Measurements from ENCODE around the gene EPG5. TPM values are rescaled to one million over a fixed set of nuclear protein-coding genes. Genes with fewer than 3 reads are reported as not detected.
"Not testable (repeated sequence)": the region's sequence is repeated elsewhere in the genome, so short reads cannot be mapped to it uniquely, and the experiment has no call there.

Gene EPG5
- total and polyA plus RNA-seq, 5 experiments from 2014 or later, result 2.8 to 53.5 (median 4.7) TPM

DNA sequence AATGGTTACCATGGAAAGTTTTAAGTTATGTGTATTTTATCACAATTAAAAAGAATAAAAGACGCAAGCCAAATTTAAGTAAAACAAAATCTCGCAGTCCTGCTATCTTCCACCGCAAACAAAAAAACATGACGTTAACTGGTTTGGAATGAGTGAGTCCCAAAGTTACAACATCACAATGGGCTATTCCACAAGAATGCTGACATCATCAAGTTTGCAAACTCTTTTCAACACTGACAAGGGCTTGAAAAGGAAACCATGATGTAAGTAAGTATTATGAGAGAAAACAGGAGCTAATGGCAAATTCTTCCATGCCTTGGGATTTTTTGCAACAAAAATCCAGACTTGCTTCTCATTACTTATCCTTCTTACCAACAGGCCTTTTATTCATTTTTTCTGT, 110.6 kb downstream of the EPG5 start:
- Mint-ChIP-seq H3K27ac (no peak overlapping the region), H3K4me3 (no peak overlapping the region), H3K4me1 (no peaks in the 10 kb centered on the region), H3K9me3 (no peaks in the 10 kb centered on the region), H3K36me3 (peaks cover 8 to 98% (median 36%) of the 10 kb centered on the region in 3 donors), H3K27me3 (no peaks in the 10 kb centered on the region)
- ATAC-seq (no peak), DNase-seq (no peak)
- POLR2A ChIA-PET, result no interaction called here

DNA sequence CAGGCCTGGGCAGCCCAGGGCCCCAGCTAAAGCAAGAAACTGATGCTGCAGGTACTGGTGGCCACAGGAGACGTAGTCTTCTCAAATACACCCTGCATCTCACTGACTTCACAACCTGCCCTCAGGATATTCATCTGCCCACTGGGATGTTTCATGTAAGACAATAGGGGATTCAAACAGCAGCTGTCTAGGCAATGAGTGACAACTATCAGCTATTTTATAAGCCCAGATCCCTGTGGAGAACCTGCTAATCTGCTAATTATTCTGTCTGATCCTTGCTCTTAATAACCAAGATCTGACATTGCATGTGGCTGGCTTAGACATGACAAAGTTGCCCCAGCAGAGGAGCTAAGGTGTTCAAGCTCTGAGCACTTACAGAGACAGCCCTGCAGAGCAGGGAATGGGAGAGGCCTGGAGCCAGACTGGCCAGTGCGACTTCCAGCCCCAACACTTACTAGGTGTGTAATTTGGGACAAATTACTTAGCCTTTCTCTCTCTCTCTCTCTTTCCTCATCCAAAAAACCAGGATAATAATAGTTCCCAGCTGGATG, 113.0 kb downstream of the EPG5 start:
- peak overlapping the region in 1 of 10 donors; percentile 67 for H3K27ac Mint-ChIP-seq
- POLR2A ChIA-PET, result interaction anchor here (0.6 kb wide), 1 partner anchor 22 kb away, joined by 5 read pairs; no protein-coding TSS in a partner anchor
- no peaks in the 10 kb centered on the region for H3K27me3 Mint-ChIP-seq
- no peak for DNase-seq
- ATAC-seq, result no peak
- H3K36me3 Mint-ChIP-seq, result peaks cover 8 to 92% (median 20%) of the 10 kb centered on the region in 3 donors
- no peaks in the 10 kb centered on the region for H3K4me1 Mint-ChIP-seq
- H3K4me3 Mint-ChIP-seq, result no peak overlapping the region
- no peaks in the 10 kb centered on the region for H3K9me3 Mint-ChIP-seq

DNA sequence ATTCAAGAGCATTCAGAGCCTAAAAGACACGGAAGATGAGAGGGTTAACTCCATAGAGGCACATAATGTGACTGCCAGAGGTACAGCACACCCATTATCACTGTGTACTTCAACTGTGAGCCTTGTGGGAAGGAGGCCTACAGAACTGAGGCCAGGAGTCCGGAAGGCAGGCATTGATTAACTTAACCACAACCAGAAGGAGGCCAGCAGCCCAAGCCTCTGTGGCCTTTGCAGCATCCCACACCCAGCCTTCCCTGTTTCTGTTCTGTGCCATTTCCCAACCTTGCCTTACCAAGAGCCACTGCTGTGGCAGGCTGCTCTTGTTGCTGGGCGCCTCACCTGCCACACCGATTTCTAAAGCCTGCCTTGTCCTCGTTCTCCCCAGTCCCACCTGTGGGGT, 114.5 kb downstream of the EPG5 start:
- Mint-ChIP-seq H3K36me3 (peaks cover 8 to 81% (median 14%) of the 10 kb centered on the region in 3 donors), H3K27me3 (no peaks in the 10 kb centered on the region), H3K4me3 (no peak overlapping the region), H3K4me1 (no peaks in the 10 kb centered on the region), H3K27ac (peak overlapping the region in 5 of 10 donors; percentile 13 to 52 (median 21)), H3K9me3 (no peaks in the 10 kb centered on the region)
- DNase-seq, result no peak
- POLR2A ChIA-PET, result no interaction called here
- no peak for ATAC-seq

DNA sequence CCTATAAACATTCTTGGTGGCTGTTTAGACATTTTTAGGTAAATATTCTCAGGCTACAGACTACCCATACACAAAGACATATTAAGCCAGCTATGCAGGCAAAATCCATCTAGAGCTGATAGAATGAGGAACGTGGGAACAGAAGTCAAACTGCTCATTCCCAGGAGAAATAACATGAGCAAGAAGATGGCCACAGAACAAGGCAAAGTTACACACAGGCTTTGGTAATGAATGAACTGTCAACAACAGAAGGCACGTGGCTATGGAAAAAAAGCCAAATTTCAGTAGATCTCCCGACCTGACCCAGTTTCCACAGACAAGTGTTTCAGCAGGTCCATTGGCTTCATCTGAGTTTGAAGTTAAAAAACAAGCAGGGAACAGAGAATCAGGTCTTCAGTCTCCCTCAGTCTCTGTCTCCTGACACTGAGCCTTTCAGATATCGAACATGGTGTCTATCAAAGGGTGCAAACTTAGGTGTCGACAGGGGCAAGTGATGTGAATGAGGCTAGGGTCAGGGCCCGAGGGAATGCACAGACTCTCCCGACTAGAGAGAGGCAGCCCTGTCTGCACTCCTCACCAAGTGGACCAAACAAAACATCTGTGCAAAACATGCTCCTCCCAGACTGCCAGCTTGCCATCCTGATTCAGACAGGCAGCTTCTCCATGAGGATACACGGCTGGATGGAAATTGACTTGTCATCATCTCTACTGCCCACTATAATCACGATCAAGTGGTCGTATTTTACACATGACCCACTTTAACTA, 115.8 kb downstream of the EPG5 start:
- DNase-seq (no peak), ATAC-seq (no peak)
- no peaks in the 10 kb centered on the region for H3K9me3 Mint-ChIP-seq
- peaks cover 8 to 70% (median 11%) of the 10 kb centered on the region in 3 donors for H3K36me3 Mint-ChIP-seq
- H3K27me3 Mint-ChIP-seq, result no peaks in the 10 kb centered on the region
- peak overlapping the region in 7 of 10 donors; percentile 3 to 79 (median 21) for H3K27ac Mint-ChIP-seq
- POLR2A ChIA-PET, result no interaction called here
- no peak overlapping the region for H3K4me3 Mint-ChIP-seq
- H3K4me1 Mint-ChIP-seq, result no peaks in the 10 kb centered on the region

- DNase-seq, result no peak
- H3K27me3 Mint-ChIP-seq, result no peaks in the 10 kb centered on the region
- H3K36me3 Mint-ChIP-seq, result peaks cover 2 to 56% (median 8%) of the 10 kb centered on the region in 3 donors
- POLR2A ChIA-PET, result no interaction called here
- H3K4me1 Mint-ChIP-seq, result peaks cover 0 to 2% (median under 1%) of the 10 kb centered on the region in 4 donors
- H3K4me3 Mint-ChIP-seq, result no peak overlapping the region
- peak overlapping the region in 3 of 10 donors; percentile 31 to 69 (median 36) for H3K27ac Mint-ChIP-seq
- no peaks in the 10 kb centered on the region for H3K9me3 Mint-ChIP-seq
- ATAC-seq, result no peak
Measured at GRCh38 chr18:45850021-45850420, 117.1 kb downstream of the EPG5 start.

DNA sequence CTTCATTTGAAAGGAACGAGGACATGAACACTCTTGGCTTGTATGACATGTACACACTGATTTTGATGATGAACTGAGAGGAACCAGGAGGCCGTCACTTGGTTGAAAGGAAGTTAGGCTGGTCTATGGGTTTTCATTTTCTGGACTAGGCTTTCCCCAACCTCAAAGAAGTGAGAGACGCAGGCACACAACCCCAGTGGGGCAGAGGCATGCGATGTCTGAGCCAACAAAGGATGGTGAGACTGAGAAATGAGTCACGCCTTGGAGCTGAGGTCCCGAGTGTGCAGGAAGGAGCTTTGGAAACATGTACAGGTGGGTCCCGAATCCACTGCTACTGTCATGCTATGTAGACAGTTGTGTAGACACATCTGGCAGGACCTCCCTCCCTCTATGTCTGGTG, 117.6 kb downstream of the EPG5 start:
- peaks cover 2 to 7% (median 4%) of the 10 kb centered on the region in 4 donors for H3K4me1 Mint-ChIP-seq
- no peak for ATAC-seq
- peaks cover 0 to 51% (median 8%) of the 10 kb centered on the region in 3 donors for H3K36me3 Mint-ChIP-seq
- POLR2A ChIA-PET, result no interaction called here
- H3K27ac Mint-ChIP-seq, result no peak overlapping the region
- H3K27me3 Mint-ChIP-seq, result no peaks in the 10 kb centered on the region
- DNase-seq, result no peak
- no peak overlapping the region for H3K4me3 Mint-ChIP-seq
- H3K9me3 Mint-ChIP-seq, result no peaks in the 10 kb centered on the region

GRCh38 chr18:45848643-45849042, 118.5 kb downstream of the EPG5 start:
- Mint-ChIP-seq H3K27ac (peak overlapping the region in 2 of 10 donors; percentile 1 to 6), H3K36me3 (peaks cover 0 to 43% (median 8%) of the 10 kb centered on the region in 3 donors)
- H3K4me3 Mint-ChIP-seq, DNase-seq, H3K4me1 Mint-ChIP-seq, POLR2A ChIA-PET, ATAC-seq, H3K27me3 Mint-ChIP-seq, H3K9me3 Mint-ChIP-seq: not testable (repeated sequence)

- DNase-seq (no peak), ATAC-seq (no peak)
- Mint-ChIP-seq H3K9me3 (no peaks in the 10 kb centered on the region), H3K4me3 (no peak overlapping the region), H3K27ac (peak overlapping the region in 4 of 10 donors; percentile 40 to 80 (median 50)), H3K36me3 (peaks cover 0 to 27% (median 3%) of the 10 kb centered on the region in 3 donors), H3K4me1 (peaks cover 2 to 9% (median 5%) of the 10 kb centered on the region in 4 donors), H3K27me3 (no peaks in the 10 kb centered on the region)
- POLR2A ChIA-PET, result no interaction called here
Measured at GRCh38 chr18:45847119-45847518, 120.0 kb downstream of the EPG5 start.

DNA sequence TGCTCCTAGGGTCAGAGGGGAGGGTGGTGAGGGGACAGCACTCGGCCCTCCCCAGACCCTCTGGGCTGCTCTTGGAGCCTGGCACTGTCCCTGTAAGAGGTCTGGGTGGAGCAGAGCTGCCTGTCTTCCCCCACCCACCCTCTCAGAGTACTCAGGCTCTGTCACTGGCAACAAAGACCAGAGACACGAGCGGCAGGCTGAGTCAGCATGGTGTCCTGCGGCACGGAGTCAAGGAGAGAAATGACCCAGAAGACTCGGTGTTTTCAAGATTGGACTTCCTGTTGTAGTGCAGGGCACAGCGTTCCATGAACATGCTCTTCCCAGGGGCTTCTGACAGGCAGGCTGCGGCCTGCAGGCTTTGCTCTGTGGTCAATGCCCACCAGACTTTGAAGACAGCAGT, 121.7 kb downstream of the EPG5 start:
- DNase-seq (no peak), ATAC-seq (no peak)
- Mint-ChIP-seq H3K27me3 (peaks cover 0 to 1% (median under 1%) of the 10 kb centered on the region in 5 donors), H3K36me3 (peaks cover 0 to 11% (median 0%) of the 10 kb centered on the region in 3 donors), H3K9me3 (no peaks in the 10 kb centered on the region), H3K27ac (peak overlapping the region in 1 of 10 donors; percentile 13), H3K4me3 (no peak overlapping the region), H3K4me1 (peaks cover 3 to 9% (median 6%) of the 10 kb centered on the region in 4 donors)
- POLR2A ChIA-PET, result no interaction called here

- DNase-seq, result no peak
- H3K4me3 Mint-ChIP-seq, result no peak overlapping the region
Measured at GRCh38 chr18:45844938-45845337, 122.2 kb downstream of the EPG5 start.

DNA sequence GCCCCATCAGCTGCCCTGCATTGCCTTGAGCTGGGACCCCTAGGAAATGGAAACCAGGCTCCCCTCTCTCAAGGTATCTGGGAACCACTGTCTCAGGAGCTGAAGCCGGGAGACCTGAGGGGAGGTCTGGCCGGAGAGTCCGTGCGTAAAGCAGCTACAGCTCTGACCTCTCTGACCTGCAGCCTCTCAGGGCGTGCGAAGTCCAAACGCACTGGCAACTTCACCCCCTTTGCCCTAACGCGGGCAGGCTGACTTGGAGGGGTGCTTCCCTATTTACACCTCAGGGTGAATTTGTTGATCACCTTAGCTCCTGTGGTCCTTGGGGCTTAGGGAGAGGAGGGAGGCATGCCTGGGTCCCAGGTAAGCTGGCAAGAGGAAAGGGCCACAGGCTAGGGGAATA, 124.1 kb downstream of the EPG5 start:
- ATAC-seq (no peak), DNase-seq (no peak)
- no peak overlapping the region for H3K27ac Mint-ChIP-seq
- H3K9me3 Mint-ChIP-seq, result no peaks in the 10 kb centered on the region
- H3K27me3 Mint-ChIP-seq, result peaks cover 6 to 20% (median 19%) of the 10 kb centered on the region in 5 donors
- H3K4me3 Mint-ChIP-seq, result no peak overlapping the region
- peaks cover 4 to 18% (median 14%) of the 10 kb centered on the region in 4 donors for H3K4me1 Mint-ChIP-seq
- POLR2A ChIA-PET, result no interaction called here
- no peaks in the 10 kb centered on the region for H3K36me3 Mint-ChIP-seq

More at GRCh38 chr18:45844938-45845337, 122.2 kb downstream of the EPG5 start:
- ATAC-seq, result peak in 1 of 2 donors; percentile 20
- POLR2A ChIA-PET, result no interaction called here
- Mint-ChIP-seq H3K4me1 (peaks cover 3 to 9% (median 6%) of the 10 kb centered on the region in 4 donors), H3K27ac (peak overlapping the region in 4 of 10 donors; percentile 20 to 52 (median 22)), H3K36me3 (peaks cover 0 to 9% (median 0%) of the 10 kb centered on the region in 3 donors), H3K9me3 (no peaks in the 10 kb centered on the region), H3K27me3 (peaks cover 0 to 4% (median 2%) of the 10 kb centered on the region in 5 donors)

- Mint-ChIP-seq H3K9me3 (no peaks in the 10 kb centered on the region), H3K4me1 (peaks cover 5 to 20% (median 17%) of the 10 kb centered on the region in 4 donors), H3K27me3 (peaks cover 7 to 24% (median 22%) of the 10 kb centered on the region in 5 donors), H3K4me3 (no peak overlapping the region), H3K36me3 (no peaks in the 10 kb centered on the region), H3K27ac (no peak overlapping the region)
- ATAC-seq (no peak), DNase-seq (no peak)
- POLR2A ChIA-PET, result no interaction called here
Measured at GRCh38 chr18:45841765-45842442, 125.2 kb downstream of the EPG5 start.
